HL-60 (cell line): ENCODE data around the gene SLC22A5.

ENCODE experiments used
- GABPA ChIP-seq: IDR thresholded peaks from 2 replicates; pipeline ENCODE4 v1.6.1; 2012; ENCODE audit warnings: low read depth
- POLR2AphosphoS5 ChIP-seq: IDR thresholded peaks from 2 replicates; pipeline ENCODE4 v1.6.1; 2012; ENCODE audit warnings: low read depth
- TF ChIP-seq, protein P1 (sequence below): IDR thresholded peaks from one replicate; pipeline ENCODE4 v1.5.1; 2011; ENCODE audit warnings: low read length, control low read depth, inconsistent platforms; ENCODE audit not compliant: insufficient read depth
- TF ChIP-seq, protein P2 (sequence below): IDR thresholded peaks from 2 replicates; pipeline ENCODE4 v1.6.1; 2012; ENCODE audit warnings: low read depth; ENCODE audit not compliant: insufficient replicate concordance

DNA sequence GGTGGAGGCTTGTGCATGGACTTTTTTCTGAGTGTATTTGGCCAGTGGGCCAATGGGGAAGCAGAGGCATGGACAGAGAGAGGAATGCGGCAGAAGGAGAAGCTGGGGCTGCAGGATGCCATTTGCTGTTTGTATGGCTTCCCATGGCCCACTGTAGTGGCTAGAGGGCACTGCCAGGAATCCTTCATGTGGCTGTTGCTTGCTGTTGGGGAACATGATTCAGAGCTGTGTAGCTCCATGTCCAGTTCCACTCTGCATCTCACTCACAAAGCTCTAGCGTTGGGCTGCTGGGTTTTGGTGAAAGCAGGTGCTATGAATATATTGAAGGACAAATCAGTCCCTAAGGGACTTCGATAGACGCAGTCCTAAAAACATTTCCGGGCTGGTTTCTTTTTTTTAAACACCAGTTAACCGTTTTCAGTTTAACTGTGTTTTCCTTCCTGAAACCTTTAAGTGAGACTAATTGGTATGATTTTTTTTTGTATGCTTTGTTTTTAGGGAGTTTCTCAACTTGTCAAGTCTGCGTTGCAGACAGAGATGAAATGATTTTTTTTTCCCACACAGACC is 51.3 kb downstream of the SLC22A5 start:
- TF ChIP-seq, protein P1, sequence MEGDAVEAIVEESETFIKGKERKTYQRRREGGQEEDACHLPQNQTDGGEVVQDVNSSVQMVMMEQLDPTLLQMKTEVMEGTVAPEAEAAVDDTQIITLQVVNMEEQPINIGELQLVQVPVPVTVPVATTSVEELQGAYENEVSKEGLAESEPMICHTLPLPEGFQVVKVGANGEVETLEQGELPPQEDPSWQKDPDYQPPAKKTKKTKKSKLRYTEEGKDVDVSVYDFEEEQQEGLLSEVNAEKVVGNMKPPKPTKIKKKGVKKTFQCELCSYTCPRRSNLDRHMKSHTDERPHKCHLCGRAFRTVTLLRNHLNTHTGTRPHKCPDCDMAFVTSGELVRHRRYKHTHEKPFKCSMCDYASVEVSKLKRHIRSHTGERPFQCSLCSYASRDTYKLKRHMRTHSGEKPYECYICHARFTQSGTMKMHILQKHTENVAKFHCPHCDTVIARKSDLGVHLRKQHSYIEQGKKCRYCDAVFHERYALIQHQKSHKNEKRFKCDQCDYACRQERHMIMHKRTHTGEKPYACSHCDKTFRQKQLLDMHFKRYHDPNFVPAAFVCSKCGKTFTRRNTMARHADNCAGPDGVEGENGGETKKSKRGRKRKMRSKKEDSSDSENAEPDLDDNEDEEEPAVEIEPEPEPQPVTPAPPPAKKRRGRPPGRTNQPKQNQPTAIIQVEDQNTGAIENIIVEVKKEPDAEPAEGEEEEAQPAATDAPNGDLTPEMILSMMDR, result no peak
- TF ChIP-seq, protein P2, sequence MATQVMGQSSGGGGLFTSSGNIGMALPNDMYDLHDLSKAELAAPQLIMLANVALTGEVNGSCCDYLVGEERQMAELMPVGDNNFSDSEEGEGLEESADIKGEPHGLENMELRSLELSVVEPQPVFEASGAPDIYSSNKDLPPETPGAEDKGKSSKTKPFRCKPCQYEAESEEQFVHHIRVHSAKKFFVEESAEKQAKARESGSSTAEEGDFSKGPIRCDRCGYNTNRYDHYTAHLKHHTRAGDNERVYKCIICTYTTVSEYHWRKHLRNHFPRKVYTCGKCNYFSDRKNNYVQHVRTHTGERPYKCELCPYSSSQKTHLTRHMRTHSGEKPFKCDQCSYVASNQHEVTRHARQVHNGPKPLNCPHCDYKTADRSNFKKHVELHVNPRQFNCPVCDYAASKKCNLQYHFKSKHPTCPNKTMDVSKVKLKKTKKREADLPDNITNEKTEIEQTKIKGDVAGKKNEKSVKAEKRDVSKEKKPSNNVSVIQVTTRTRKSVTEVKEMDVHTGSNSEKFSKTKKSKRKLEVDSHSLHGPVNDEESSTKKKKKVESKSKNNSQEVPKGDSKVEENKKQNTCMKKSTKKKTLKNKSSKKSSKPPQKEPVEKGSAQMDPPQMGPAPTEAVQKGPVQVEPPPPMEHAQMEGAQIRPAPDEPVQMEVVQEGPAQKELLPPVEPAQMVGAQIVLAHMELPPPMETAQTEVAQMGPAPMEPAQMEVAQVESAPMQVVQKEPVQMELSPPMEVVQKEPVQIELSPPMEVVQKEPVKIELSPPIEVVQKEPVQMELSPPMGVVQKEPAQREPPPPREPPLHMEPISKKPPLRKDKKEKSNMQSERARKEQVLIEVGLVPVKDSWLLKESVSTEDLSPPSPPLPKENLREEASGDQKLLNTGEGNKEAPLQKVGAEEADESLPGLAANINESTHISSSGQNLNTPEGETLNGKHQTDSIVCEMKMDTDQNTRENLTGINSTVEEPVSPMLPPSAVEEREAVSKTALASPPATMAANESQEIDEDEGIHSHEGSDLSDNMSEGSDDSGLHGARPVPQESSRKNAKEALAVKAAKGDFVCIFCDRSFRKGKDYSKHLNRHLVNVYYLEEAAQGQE, result no peak
- no peak for TF ChIP-seq POLR2AphosphoS5
- TF ChIP-seq GABPA, result no peak
